ENCODE results near the gene SLC31A2.

Gene SLC31A2

GRCh38 chr9:113153599-113153998 lies 2.8 kb downstream of the SLC31A2 start:
- TF ChIP-seq REST (IDR thresholded peaks at IDR 0.05; ENCODE audit: insufficient read depth in 1 of 2, low read depth in 2 of 2, low read length in 2 of 2) (no peak), TAF1 (IDR thresholded peaks at IDR 0.05; ENCODE audit: borderline replicate concordance, insufficient read depth, low read length) (no peak)

GRCh38 chr9:113154471-113154870 lies 3.7 kb downstream of the SLC31A2 start:
- no peak for TF ChIP-seq TAF1 (IDR thresholded peaks at IDR 0.05; ENCODE audit: borderline replicate concordance, insufficient read depth, low read length)
- TF ChIP-seq POLR2AphosphoS5 (IDR thresholded peaks at IDR 0.05; ENCODE audit: low read depth, low read length), result no peak
- no peak for TF ChIP-seq FOXP2 (optimal IDR thresholded peaks at IDR 0.05; ENCODE audit: borderline replicate concordance, extremely low read depth, extremely low read length, insufficient read depth)
- no peak for TF ChIP-seq SIN3A (IDR thresholded peaks at IDR 0.05; ENCODE audit: borderline replicate concordance, insufficient read depth, low read length)
- no peak for TF ChIP-seq REST (IDR thresholded peaks at IDR 0.05; ENCODE audit: insufficient read depth in 1 of 2, low read depth in 2 of 2, low read length in 2 of 2)

GRCh38 chr9:113154946-113155345 lies 4.1 kb downstream of the SLC31A2 start:
- TF ChIP-seq TAF1 (IDR thresholded peaks at IDR 0.05; ENCODE audit: borderline replicate concordance, insufficient read depth, low read length), result no peak
- TF ChIP-seq FOXP2 (optimal IDR thresholded peaks at IDR 0.05; ENCODE audit: borderline replicate concordance, extremely low read depth, extremely low read length, insufficient read depth), result no peak
- no peak for TF ChIP-seq SIN3A (IDR thresholded peaks at IDR 0.05; ENCODE audit: borderline replicate concordance, insufficient read depth, low read length)
- TF ChIP-seq REST (IDR thresholded peaks at IDR 0.05; ENCODE audit: insufficient read depth in 1 of 2, low read depth in 2 of 2, low read length in 2 of 2), result no peak
- no peak for TF ChIP-seq POLR2AphosphoS5 (IDR thresholded peaks at IDR 0.05; ENCODE audit: low read depth, low read length)

GRCh38 chr9:113155911-113156588 lies 5.2 kb downstream of the SLC31A2 start:
- TF ChIP-seq TAF1 (IDR thresholded peaks at IDR 0.05; ENCODE audit: borderline replicate concordance, insufficient read depth, low read length) (no peak), REST (IDR thresholded peaks at IDR 0.05; ENCODE audit: insufficient read depth in 1 of 2, low read depth in 2 of 2, low read length in 2 of 2) (no peak), POLR2AphosphoS5 (IDR thresholded peaks at IDR 0.05; ENCODE audit: low read depth, low read length) (no peak), FOXP2 (optimal IDR thresholded peaks at IDR 0.05; ENCODE audit: borderline replicate concordance, extremely low read depth, extremely low read length, insufficient read depth) (no peak), SIN3A (IDR thresholded peaks at IDR 0.05; ENCODE audit: borderline replicate concordance, insufficient read depth, low read length) (no peak)

- TF ChIP-seq POLR2AphosphoS5 (IDR thresholded peaks at IDR 0.05; ENCODE audit: low read depth, low read length) (no peak), TAF1 (IDR thresholded peaks at IDR 0.05; ENCODE audit: borderline replicate concordance, insufficient read depth, low read length) (no peak), FOXP2 (optimal IDR thresholded peaks at IDR 0.05; ENCODE audit: borderline replicate concordance, extremely low read depth, extremely low read length, insufficient read depth) (no peak), REST (IDR thresholded peaks at IDR 0.05; ENCODE audit: insufficient read depth in 1 of 2, low read depth in 2 of 2, low read length in 2 of 2) (no peak), SIN3A (IDR thresholded peaks at IDR 0.05; ENCODE audit: borderline replicate concordance, insufficient read depth, low read length) (no peak)
Measured at GRCh38 chr9:113156880-113157279, 6.1 kb downstream of the SLC31A2 start.

Measured in PFSK-1 (cell line).